GM12874 (cell line): ENCODE measurements around the gene ZBTB8A.

Experiments
- TF ChIP-seq, protein P1 (sequence below): IDR thresholded peaks from 2 replicates; pipeline ENCODE4 v1.5.1; 2011; ENCODE audit warnings: low read depth, mild to moderate bottlenecking, control low read depth, low read length, moderate library complexity; ENCODE audit not compliant: insufficient read depth

The ZBTB8A gene

GRCh38 chr1:32623775-32624174, 84.5 kb downstream of the ZBTB8A start:
- TF ChIP-seq, protein P1, sequence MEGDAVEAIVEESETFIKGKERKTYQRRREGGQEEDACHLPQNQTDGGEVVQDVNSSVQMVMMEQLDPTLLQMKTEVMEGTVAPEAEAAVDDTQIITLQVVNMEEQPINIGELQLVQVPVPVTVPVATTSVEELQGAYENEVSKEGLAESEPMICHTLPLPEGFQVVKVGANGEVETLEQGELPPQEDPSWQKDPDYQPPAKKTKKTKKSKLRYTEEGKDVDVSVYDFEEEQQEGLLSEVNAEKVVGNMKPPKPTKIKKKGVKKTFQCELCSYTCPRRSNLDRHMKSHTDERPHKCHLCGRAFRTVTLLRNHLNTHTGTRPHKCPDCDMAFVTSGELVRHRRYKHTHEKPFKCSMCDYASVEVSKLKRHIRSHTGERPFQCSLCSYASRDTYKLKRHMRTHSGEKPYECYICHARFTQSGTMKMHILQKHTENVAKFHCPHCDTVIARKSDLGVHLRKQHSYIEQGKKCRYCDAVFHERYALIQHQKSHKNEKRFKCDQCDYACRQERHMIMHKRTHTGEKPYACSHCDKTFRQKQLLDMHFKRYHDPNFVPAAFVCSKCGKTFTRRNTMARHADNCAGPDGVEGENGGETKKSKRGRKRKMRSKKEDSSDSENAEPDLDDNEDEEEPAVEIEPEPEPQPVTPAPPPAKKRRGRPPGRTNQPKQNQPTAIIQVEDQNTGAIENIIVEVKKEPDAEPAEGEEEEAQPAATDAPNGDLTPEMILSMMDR: no peak

GRCh38 chr1:32626176-32626575, 86.9 kb downstream of the ZBTB8A start:
- TF ChIP-seq, protein P1: no peak

- TF ChIP-seq, protein P1: no peak
These were observed 88.5 kb downstream of the ZBTB8A start for GRCh38 chr1:32627596-32628162.

DNA sequence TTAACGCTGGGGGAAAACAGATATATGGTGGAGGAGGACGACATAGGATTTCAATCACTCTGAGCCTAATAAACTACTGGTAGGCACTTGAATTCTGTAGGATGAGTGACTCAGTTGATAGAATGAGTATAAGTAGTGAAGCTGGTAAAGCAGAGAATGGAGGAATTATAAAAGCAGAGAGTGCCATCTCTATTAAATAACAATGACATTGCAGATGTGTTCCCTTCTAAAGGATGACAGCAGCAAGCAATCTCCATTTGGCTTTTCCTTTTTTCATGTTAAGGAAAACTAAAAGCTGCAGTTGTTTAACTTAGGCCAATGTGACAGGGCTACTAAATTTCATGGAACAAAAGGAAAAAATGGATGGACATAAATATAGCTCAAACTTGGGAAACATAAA, 93.6 kb downstream of the ZBTB8A start:
- TF ChIP-seq, protein P1: no peak

GRCh38 chr1:32635508-32636277, 96.5 kb downstream of the ZBTB8A start:
- TF ChIP-seq, protein P1: no peak

DNA sequence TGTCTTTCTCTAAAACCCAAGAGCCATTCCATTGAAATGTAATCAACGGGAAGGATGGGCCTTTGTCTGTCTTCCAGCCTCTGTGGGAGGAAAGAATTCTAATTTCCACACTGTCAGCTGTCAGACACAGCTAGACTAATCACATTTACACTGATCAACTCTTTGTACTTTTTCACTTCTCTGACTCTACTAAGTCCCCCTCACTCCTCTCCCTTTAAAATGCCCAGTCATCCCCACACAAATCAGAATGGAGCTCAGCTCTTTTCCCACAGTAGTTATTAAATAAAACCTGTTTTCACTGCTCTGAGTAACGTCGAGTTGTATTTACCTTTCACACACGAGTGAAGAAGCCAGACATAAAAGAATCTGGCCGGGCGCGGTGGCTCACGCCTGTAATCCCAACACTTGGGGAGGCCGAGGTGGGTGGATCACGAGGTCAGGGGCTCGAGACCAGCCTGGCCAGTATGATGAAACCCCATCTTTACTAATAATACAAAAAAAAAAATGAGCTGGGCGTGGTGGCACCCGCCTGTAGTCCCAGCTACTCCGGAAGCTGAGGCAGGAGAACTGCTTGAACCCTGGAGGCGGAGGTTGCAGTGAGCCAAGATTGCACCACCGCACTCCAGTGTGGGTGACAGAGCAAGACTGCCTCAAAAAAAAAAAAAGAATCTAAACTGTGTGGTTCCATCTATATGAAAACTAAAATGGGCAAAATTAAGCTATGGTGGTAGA, 97.9 kb downstream of the ZBTB8A start:
- TF ChIP-seq, protein P1: no peak

DNA sequence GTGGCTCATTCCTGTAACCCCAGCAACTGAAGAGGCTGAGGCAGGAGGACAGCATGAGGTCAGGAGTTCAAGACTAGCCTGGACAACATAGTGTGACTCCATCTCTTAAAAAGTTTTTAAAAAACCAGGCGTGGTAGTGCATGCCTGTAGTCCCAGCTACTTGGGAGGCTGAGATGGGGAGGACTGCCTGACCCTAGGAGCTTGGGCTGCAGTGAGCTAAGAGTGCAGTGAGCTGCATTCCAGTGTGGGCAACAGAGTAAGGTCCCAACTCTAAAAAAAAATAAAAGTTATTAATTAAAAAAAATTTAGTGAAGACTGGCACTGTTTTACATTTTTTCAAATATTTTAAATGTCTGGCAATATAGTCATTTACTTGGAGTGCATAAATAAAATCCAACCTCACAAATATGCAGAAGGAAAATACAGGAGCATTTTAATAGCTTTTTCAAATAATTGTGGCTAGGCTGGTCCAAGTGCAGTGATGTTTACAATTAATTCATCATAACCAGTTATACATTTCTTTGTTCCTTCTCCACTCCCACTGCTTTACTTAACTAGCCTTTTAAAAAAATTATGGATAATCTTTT, 100.4 kb downstream of the ZBTB8A start:
- TF ChIP-seq, protein P1: no peak
